ENCODE measurements around the gene PDZRN3.

Gene PDZRN3

DNA sequence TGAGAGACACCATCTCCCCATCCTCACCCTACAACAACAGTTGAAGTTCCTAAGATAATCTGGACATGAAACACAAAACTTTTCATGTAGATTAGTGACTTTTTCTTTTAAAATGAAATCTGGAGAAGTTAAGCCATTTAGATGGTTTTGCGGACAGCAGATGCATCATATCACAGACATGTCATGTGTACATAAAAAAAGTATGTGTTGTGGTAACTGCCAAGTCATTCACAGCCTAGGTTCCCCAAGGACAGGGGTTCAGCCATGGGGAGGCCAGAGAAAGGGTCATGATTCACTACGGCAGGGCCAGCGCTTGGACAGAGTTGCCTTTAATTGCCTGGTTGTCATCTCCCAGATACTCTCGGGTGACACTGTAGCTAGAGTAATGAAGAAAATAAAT, 163.2 kb downstream of the PDZRN3 start:
- DNase-seq (ENCODE audit: low read depth in 2 of 2): peak; percentile 59 to 81

DNA sequence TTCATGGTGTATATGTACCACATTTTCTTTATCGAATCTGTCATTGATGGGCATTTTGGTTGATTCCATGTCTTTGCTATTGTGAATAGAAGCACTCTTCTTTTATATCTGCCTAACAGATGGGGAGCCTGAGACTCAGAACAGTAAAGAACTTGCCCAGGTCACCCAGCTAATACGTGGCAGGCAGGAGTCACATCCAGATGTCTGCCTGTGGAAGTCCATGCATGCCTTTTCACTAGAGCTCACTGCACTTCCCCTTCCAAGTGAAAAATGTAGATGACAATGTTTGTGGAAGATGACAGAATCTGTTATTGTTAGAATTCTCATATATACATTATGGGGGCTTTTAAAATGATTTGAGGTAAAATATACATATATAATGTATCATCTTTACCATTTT, 165.0 kb downstream of the PDZRN3 start:
- H3K4me3 ChIP-seq (replicated peaks in 1 of 2; ENCODE audit: low read depth in 2 of 2, low read length in 2 of 2): no peak overlapping the region
- DNase-seq (ENCODE audit: low read depth in 2 of 2): no peak
- TF ChIP-seq CTCF (IDR thresholded peaks at IDR 0.05; ENCODE audit: low read depth, low read length): no peak

More for the DNA sequence above, 163.2 kb downstream of the PDZRN3 start:
- no peak overlapping the region for H3K4me3 ChIP-seq (replicated peaks in 1 of 2; ENCODE audit: low read depth in 2 of 2, low read length in 2 of 2)
- no peak for TF ChIP-seq CTCF (IDR thresholded peaks at IDR 0.05; ENCODE audit: low read depth, low read length)

- peak; percentile 12 to 58 for DNase-seq (ENCODE audit: low read depth in 2 of 2)
- no peak overlapping the region for H3K4me3 ChIP-seq (replicated peaks in 1 of 2; ENCODE audit: low read depth in 2 of 2, low read length in 2 of 2)
- TF ChIP-seq CTCF (IDR thresholded peaks at IDR 0.05; ENCODE audit: low read depth, low read length): no peak
Observed at GRCh38 chr3:73453666-73454065, 171.1 kb downstream of the PDZRN3 start.

DNA sequence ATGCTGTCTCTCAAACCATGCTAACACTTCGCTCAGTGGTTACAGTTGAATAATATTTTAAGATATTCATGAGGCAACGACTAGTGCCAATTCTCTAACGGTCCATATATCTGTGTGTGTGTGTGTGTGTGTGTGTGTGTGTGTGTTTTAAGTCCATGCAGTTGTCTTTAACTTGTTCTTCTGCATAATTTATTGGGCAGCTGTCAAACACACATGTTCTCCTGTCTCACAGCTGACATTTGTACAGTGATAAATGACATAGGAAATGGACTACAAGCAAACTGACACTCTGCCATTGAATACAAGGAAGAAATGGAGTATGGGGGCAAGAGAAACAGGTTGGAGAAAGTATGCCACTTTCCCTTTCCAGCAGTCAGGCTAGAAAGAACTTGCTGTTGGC, 172.0 kb downstream of the PDZRN3 start:
- no peak for TF ChIP-seq CTCF (IDR thresholded peaks at IDR 0.05; ENCODE audit: low read depth, low read length)
- H3K4me3 ChIP-seq (replicated peaks in 1 of 2; ENCODE audit: low read depth in 2 of 2, low read length in 2 of 2): no peak overlapping the region
- no peak for DNase-seq (ENCODE audit: low read depth in 2 of 2)

DNA sequence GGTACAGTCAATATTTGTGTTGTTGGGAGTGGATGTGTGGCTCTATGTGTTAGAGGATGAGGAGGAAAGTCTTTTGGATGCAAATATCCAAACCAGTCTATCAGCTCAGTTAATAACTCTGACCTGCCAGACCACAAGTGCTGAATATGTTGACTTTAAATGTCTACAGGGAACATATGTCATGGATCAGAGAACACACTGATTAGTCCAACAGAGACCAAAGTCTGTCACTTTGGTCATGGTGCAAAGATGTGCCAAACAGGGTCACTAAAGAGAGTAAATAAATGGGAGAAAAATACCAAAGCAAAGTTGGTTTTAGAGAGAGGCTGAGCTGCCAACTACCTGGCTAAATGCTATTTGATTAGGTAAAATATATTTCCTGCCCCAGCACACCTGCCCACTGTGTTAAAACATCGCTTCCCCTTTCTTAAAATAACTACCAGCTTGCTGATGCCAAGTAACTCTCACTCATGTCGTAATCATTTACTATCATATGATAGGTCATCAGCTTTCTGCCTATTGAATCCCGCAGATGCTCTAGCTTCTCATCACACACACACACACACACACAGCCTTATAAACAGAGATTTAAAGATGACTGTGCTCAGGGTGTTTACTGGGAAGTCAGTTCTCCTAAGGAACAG, 173.3 kb downstream of the PDZRN3 start:
- no peak for DNase-seq (ENCODE audit: low read depth in 2 of 2)
- TF ChIP-seq CTCF (IDR thresholded peaks at IDR 0.05; ENCODE audit: low read depth, low read length): no peak
- H3K4me3 ChIP-seq (replicated peaks in 1 of 2; ENCODE audit: low read depth in 2 of 2, low read length in 2 of 2): no peak overlapping the region

- no peak for TF ChIP-seq CTCF (IDR thresholded peaks at IDR 0.05; ENCODE audit: low read depth, low read length)
- no peak overlapping the region for H3K4me3 ChIP-seq (replicated peaks in 1 of 2; ENCODE audit: low read depth in 2 of 2, low read length in 2 of 2)
- no peak for DNase-seq (ENCODE audit: low read depth in 2 of 2)
Observed at GRCh38 chr3:73449774-73450173, 175.0 kb downstream of the PDZRN3 start.

DNA sequence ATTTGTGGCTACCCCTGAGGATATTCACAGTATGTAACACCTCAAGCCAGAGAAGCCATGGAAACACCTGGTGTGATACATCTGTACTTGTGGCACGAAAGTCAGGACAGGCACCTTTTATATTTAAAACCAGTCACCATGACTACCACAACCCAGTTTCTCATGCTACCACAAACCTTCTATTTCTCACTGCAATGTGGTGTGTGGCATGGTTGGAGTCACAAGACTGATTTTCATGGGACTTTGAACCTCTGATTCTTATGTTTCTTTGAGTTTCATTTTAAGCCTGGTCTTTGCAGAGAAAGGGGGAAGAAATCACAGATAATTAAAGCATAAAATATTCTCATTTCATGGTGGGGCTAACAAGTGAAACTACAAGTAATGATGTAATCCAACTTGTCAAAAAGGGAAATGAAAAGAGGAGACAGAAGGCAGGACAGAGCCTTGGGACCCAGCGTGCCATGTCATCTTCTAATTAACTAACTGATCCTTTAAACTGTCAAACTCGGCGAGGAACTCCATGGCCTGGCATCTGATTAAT, 175.9 kb downstream of the PDZRN3 start:
- no peak for DNase-seq (ENCODE audit: low read depth in 2 of 2)
- H3K4me3 ChIP-seq (replicated peaks in 1 of 2; ENCODE audit: low read depth in 2 of 2, low read length in 2 of 2): no peak overlapping the region
- TF ChIP-seq CTCF (IDR thresholded peaks at IDR 0.05; ENCODE audit: low read depth, low read length): no peak

Data from cardiac fibroblast (primary cell).